Right renal cortex interstitium (tissue), 3 donors: ENCODE data around the gene BCL7B. TPM values are rescaled to one million over a fixed set of nuclear protein-coding genes. Genes with fewer than 3 reads are reported as not detected.
"Not testable (repeated sequence)": the region's sequence is repeated elsewhere in the genome, so short reads cannot be mapped to it uniquely, and the experiment has no call there.

Experiments used
- DNase-seq, 3 donors: peaks; one replicate each; pipeline ENCODE4 v3.0.0-alpha.2; 2013; ENCODE audit warnings: low read depth in 3 of 3, low spot score in 2 of 3
- polyA plus RNA-seq, 3 donors: library from polyadenylated mRNA; unstranded; fragments of 120-200 nt; gene quantifications; one replicate each; pipeline ENCODE4 v1.2.1, GENCODE V29; 2013; ENCODE audit not compliant: insufficient read length in 3 of 3

BCL7B gene
- polyA plus RNA-seq, 3 donors, result 34.6 to 35.5 (median 34.6) TPM

DNA sequence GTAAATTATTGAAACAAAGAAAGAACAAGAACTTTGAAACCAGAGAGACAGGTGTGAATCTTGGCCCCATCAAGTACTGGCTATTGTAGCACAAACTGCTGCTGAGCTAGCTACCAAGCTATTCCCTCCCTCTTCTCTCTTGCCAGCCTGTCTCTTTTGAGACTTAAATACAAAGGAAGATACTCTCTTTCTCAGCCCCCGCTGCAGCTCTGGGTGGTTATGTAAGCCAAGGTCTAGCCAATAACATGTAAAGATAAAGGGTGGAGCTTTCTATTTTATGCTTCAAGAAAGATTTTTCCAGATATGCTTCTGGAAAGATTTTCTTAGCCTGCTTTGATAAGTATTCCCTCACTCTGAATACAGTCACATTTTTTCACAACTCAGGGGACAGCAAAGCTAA is 52.6 kb downstream of the BCL7B start:
- no peak for DNase-seq

DNA sequence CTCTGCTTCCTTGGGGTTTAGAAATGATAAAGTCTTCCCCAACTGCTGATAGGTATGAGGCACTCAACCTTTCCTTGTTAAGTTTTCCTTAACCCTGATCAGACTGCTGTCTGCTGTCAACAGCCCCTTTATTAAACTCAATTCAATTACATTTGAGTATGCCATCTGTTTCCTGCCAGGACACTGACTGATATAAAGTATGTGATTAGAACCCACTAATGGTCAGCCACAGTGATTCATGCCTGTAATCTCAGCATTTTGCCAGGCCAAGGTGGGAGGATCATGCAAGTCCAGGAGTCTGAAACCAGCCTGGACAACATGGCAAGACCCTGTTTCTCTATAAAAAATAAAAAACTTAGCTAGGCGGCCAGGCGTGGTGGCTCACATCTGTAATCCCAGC is 53.5 kb downstream of the BCL7B start:
- no peak for DNase-seq

- no peak for DNase-seq
Observed at GRCh38 chr7:73503229-73503628, 54.3 kb downstream of the BCL7B start.

- DNase-seq, result no peak
Observed at GRCh38 chr7:73496626-73497025, 60.9 kb downstream of the BCL7B start.

GRCh38 chr7:73495507-73495906 is 62.0 kb downstream of the BCL7B start:
- not testable (repeated sequence) for DNase-seq

DNA sequence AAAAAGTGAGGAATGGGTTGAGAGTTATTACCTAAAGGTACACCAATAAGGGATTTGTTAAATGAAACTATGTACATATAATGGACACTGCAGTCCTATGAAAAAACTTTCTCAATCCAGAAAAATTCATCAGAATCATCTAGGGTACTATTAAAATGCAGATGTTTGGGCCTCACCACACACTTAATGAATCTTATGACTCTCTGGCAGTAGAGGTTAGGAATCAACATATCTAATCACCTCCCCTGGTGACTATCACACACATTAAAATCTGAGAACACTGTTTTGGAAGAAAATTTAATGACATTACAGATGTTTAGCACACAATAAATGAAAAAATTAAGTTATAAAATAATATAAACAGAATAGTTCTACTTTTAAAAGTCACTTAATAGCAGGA is 67.5 kb downstream of the BCL7B start:
- DNase-seq, result no peak

GRCh38 chr7:73487486-73487885 is 70.0 kb downstream of the BCL7B start:
- DNase-seq, result no peak

Other genes with a start within 250 kb of the BCL7B start
- 10 to 100 TPM; 12.0 to 12.8 (median 12.2) TPM for gene NSUN5, start 248.9 kb downstream of the BCL7B start, polyA plus RNA-seq
- gene TRIM50, start 229.6 kb downstream of the BCL7B start, polyA plus RNA-seq, result under 1 TPM; 0.15 to 0.21 (median 0.21) TPM
- gene FKBP6, start 229.5 kb downstream of the BCL7B start, polyA plus RNA-seq, result under 1 TPM; 0.22 to 0.26 (median 0.25) TPM
- under 1 TPM; 0.22 to 0.38 (median 0.37) TPM for gene FZD9, start 123.9 kb downstream of the BCL7B start, polyA plus RNA-seq
- 10 to 100 TPM; 76.6 to 86.0 (median 80.5) TPM for gene BAZ1B, start 35.4 kb downstream of the BCL7B start, polyA plus RNA-seq
- 10 to 100 TPM; 37.9 to 40.8 (median 40.2) TPM for gene TBL2, start 20.9 kb upstream of the BCL7B start, polyA plus RNA-seq
- 1 to 10 TPM; 1.5 to 3.4 (median 2.9) TPM for gene MLXIPL, start 66.8 kb upstream of the BCL7B start, polyA plus RNA-seq
- 10 to 100 TPM in 1 of 3 donors, 1 to 10 TPM in 2; 9.9 to 11.4 (median 10.0) TPM for gene VPS37D, start 110.1 kb upstream of the BCL7B start, polyA plus RNA-seq
- 10 to 100 TPM in 2 of 3 donors, 1 to 10 TPM in 1; 9.1 to 11.5 (median 10.2) TPM for gene DNAJC30, start 125.8 kb upstream of the BCL7B start, polyA plus RNA-seq
- gene BUD23, start 125.9 kb upstream of the BCL7B start, polyA plus RNA-seq, result 10 to 100 TPM; 78.7 to 85.6 (median 79.1) TPM
- gene STX1A, start 162.0 kb upstream of the BCL7B start, polyA plus RNA-seq, result 1 to 10 TPM; 7.0 to 8.5 (median 7.5) TPM
- 10 to 100 TPM; 24.3 to 25.4 (median 25.2) TPM for gene ABHD11, start 181.1 kb upstream of the BCL7B start, polyA plus RNA-seq
- 10 to 100 TPM; 27.7 to 32.9 (median 31.7) TPM for gene CLDN3, start 212.6 kb upstream of the BCL7B start, polyA plus RNA-seq